AG04450 (cell line): ENCODE data around the gene MEGF11. TPM values are rescaled to one million over a fixed set of nuclear protein-coding genes. Genes with fewer than 3 reads are reported as not detected.

Experiments used
- CTCF ChIA-PET: fragments of 300-600, 350-600 bp; formaldehyde crosslinking; extraction: SDS; loops from one replicate; lab custom pipeline; 2022; ENCODE audit warnings: antibody characterized with exemption, inconsistent platforms; lab: Charles Lee
- POLR2A ChIA-PET: fragments of 350-600 bp; formaldehyde crosslinking; extraction: SDS; loops from one replicate; lab custom pipeline; 2021; ENCODE audit warnings: antibody characterized with exemption, inconsistent platforms; lab: Yijun Ruan, JAX
- DNase-seq: peaks from one replicate; pipeline ENCODE4 v3.0.0-alpha.2; 2011; ENCODE audit warnings: low read depth, low spot score
- H3K27ac ChIP-seq: one replicate; pipeline ENCODE4 v1.5.1; 2012; ENCODE audit warnings: low read depth, low read length, control low read depth
- H3K27me3 ChIP-seq: one replicate; pipeline ENCODE4 v1.6.0; 2012; ENCODE audit warnings: low read length; ENCODE audit not compliant: control insufficient read depth, insufficient read depth
- H3K4me3 ChIP-seq: 2 replicates; pipeline ENCODE4 v1.5.1; 2011; ENCODE audit warnings: mild to moderate bottlenecking, low read depth, low read length, control low read depth
- H3K9me3 ChIP-seq: 2 replicates; pipeline ENCODE4 v1.5.1; 2012; ENCODE audit warnings: low read length; ENCODE audit not compliant: control insufficient read depth, insufficient read depth
- CTCF ChIP-seq: IDR thresholded peaks from 2 replicates; pipeline ENCODE4 v1.5.1; 2011; ENCODE audit warnings: low read depth, low read length, control low read depth, inconsistent platforms
- polyA plus RNA-seq: library from polyadenylated mRNA; depleted of rRNA; stranded (reverse); fragments of >200 nt; gene quantifications from 2 replicates; pipeline ENCODE4 v1.2.3, GENCODE V29; 2011

The MEGF11 gene
- polyA plus RNA-seq, 1 experiment = not detected

- CTCF ChIA-PET = no interaction called here
- POLR2A ChIA-PET = no interaction called here
- no peak overlapping the region for H3K4me3 ChIP-seq
- H3K27me3 ChIP-seq = peaks cover 54% of the 10 kb centered on the region
- DNase-seq = no peak
- TF ChIP-seq CTCF = no peak
- no peak overlapping the region for H3K27ac ChIP-seq
- no peaks in the 10 kb centered on the region for H3K9me3 ChIP-seq
These were observed 127.5 kb downstream of the MEGF11 start for GRCh38 chr15:66126031-66126441.

- H3K9me3 ChIP-seq = no peaks in the 10 kb centered on the region
- H3K27ac ChIP-seq = no peak overlapping the region
- CTCF ChIA-PET = no interaction called here
- POLR2A ChIA-PET = no interaction called here
- no peak overlapping the region for H3K4me3 ChIP-seq
- peaks cover 61% of the 10 kb centered on the region for H3K27me3 ChIP-seq
- TF ChIP-seq CTCF = no peak
- no peak for DNase-seq
These were observed 128.9 kb downstream of the MEGF11 start for GRCh38 chr15:66124651-66125050.

- ChIA-PET CTCF (no interaction called here), POLR2A (no interaction called here)
- Histone ChIP-seq H3K9me3 (no peaks in the 10 kb centered on the region), H3K4me3 (no peak overlapping the region), H3K27me3 (peaks cover 61% of the 10 kb centered on the region), H3K27ac (no peak overlapping the region)
- DNase-seq = no peak
- TF ChIP-seq CTCF = no peak
These were observed 129.8 kb downstream of the MEGF11 start for GRCh38 chr15:66123799-66124198.

GRCh38 chr15:66120422-66120821 lies 133.1 kb downstream of the MEGF11 start:
- peaks cover 29% of the 10 kb centered on the region for H3K27me3 ChIP-seq
- POLR2A ChIA-PET = no interaction called here
- TF ChIP-seq CTCF = no peak

GRCh38 chr15:66117841-66118240 lies 135.7 kb downstream of the MEGF11 start:
- H3K9me3 ChIP-seq = no peaks in the 10 kb centered on the region
- no peak for TF ChIP-seq CTCF
- H3K27ac ChIP-seq = no peak overlapping the region
- H3K4me3 ChIP-seq = no peak overlapping the region
- POLR2A ChIA-PET = no interaction called here
- peaks cover 26% of the 10 kb centered on the region for H3K27me3 ChIP-seq
- CTCF ChIA-PET = interaction anchor here (0.6 kb wide), 1 partner anchor 169 kb away, joined by 8 read pairs; no protein-coding TSS in a partner anchor
- DNase-seq = no peak

More at GRCh38 chr15:66120422-66120821, 133.1 kb downstream of the MEGF11 start:
- Histone ChIP-seq H3K4me3 (no peak overlapping the region), H3K27ac (no peak overlapping the region), H3K9me3 (no peaks in the 10 kb centered on the region)
- CTCF ChIA-PET = no interaction called here
- DNase-seq = no peak
